ENCODE data around the gene JADE2.
"Not testable (repeated sequence)": the region's sequence is repeated elsewhere in the genome, so short reads cannot be mapped to it uniquely, and the experiment has no call there.

Gene JADE2

GRCh38 chr5:134508521-134509195, 16.8 kb upstream of the JADE2 start:
- no peak for DNase-seq

- DNase-seq: no peak
Observed at GRCh38 chr5:134509308-134510040, 16.0 kb upstream of the JADE2 start.

GRCh38 chr5:134510970-134511795, 14.3 kb upstream of the JADE2 start:
- DNase-seq: peak in 1 of 4 experiments; percentile 3

GRCh38 chr5:134511796-134512660, 13.4 kb upstream of the JADE2 start:
- DNase-seq: no peak

- no peak for DNase-seq
Observed at GRCh38 chr5:134512661-134512999, 12.8 kb upstream of the JADE2 start.

GRCh38 chr5:134515801-134516200, 9.7 kb upstream of the JADE2 start:
- DNase-seq: no peak

- DNase-seq: not testable (repeated sequence)
Observed at GRCh38 chr5:134516984-134517383, 8.5 kb upstream of the JADE2 start.

- DNase-seq: no peak
Observed at GRCh38 chr5:134517553-134517952, 7.9 kb upstream of the JADE2 start.

GRCh38 chr5:134519989-134520388, 5.5 kb upstream of the JADE2 start:
- DNase-seq: no peak

- DNase-seq: no peak
Observed at GRCh38 chr5:134521841-134522240, 3.6 kb upstream of the JADE2 start.

- no peak for DNase-seq
Observed at GRCh38 chr5:134523543-134524271, 1.8 kb upstream of the JADE2 start.

GRCh38 chr5:134524272-134524825, 1.1 kb upstream of the JADE2 start:
- peak; percentile 19 to 60 (median 44) for DNase-seq

GRCh38 chr5:134525683-134526482, 413 bp downstream of the JADE2 start:
- DNase-seq: peak in 2 of 4 experiments; percentile 43 to 48

GRCh38 chr5:134526483-134527155, 1.1 kb downstream of the JADE2 start:
- peak; percentile 48 to 51 (median 50) for DNase-seq

- peak; percentile 47 to 58 (median 54) for DNase-seq
Observed at GRCh38 chr5:134527156-134527960, 1.9 kb downstream of the JADE2 start.

- no peak for DNase-seq
Observed at GRCh38 chr5:134527961-134528424, 2.5 kb downstream of the JADE2 start.

- DNase-seq: no peak
Observed at GRCh38 chr5:134528556-134528955, 3.1 kb downstream of the JADE2 start.

GRCh38 chr5:134529460-134529859, 4.0 kb downstream of the JADE2 start:
- DNase-seq: no peak

Data from activated CD4-positive, CD25-positive, alpha-beta regulatory T cell (primary cell).